CD8-positive, alpha-beta memory T cell (primary cell): Measurements from ENCODE around the gene GPATCH4. TPM values are rescaled to one million over a fixed set of nuclear protein-coding genes. Genes with fewer than 3 reads are reported as not detected.
A peak's percentile ranks its signal among the peaks of the same experiment; 100 is the strongest.
"Not testable (repeated sequence)": the region's sequence is repeated elsewhere in the genome, so short reads cannot be mapped to it uniquely, and the experiment has no call there.

Experiments used
- CTCF ChIA-PET: fragments of 350-600 bp; sonication (Branson Sonifier 250); formaldehyde crosslinking; loops from one replicate; lab custom pipeline; 2021; ENCODE audit warnings: antibody characterized with exemption; lab: Charles Lee
- POLR2A ChIA-PET: fragments of 350-600 bp; sonication (Branson Sonifier 250); formaldehyde crosslinking; loops from one replicate; lab custom pipeline; 2021; ENCODE audit warnings: antibody characterized with exemption; lab: Charles Lee
- DNase-seq, 5 donors: peaks; one replicate each; pipeline versions ENCODE4 v3.0.0 to v3.0.0-alpha.2; 2020 to 2022; ENCODE audit warnings: mixed read lengths in 1 of 5
- H3K27ac ChIP-seq: one replicate; pipeline ENCODE4 v1.7.0; 2013; ENCODE audit warnings: low read depth, mild to moderate bottlenecking, low read length, moderate library complexity
- H3K27me3 ChIP-seq: 2 replicates; pipeline ENCODE4 v1.7.0; 2013; ENCODE audit warnings: low read length, mild to moderate bottlenecking; ENCODE audit not compliant: insufficient read depth, poor library complexity, severe bottlenecking
- H3K36me3 ChIP-seq: 2 replicates; pipeline ENCODE4 v1.7.0; 2013; ENCODE audit warnings: mild to moderate bottlenecking, low read length, moderate library complexity; ENCODE audit not compliant: insufficient read depth
- H3K4me1 ChIP-seq: 2 replicates; pipeline ENCODE4 v1.7.0; 2013; ENCODE audit warnings: mild to moderate bottlenecking, low read length, moderate library complexity; ENCODE audit not compliant: insufficient read depth
- H3K4me3 ChIP-seq: 2 replicates; pipeline ENCODE4 v1.7.0; 2013; ENCODE audit warnings: mild to moderate bottlenecking, low read length
- H3K9me3 ChIP-seq: 2 replicates; pipeline ENCODE4 v1.7.0; 2013; ENCODE audit warnings: mild to moderate bottlenecking, low read length
- H3K27ac Mint-ChIP-seq, 8 donors: one replicate each; pipeline ENCODE4 v1.8.0; 2020 to 2021; ENCODE audit warnings: mixed read lengths in 8 of 8, mild to moderate bottlenecking in 6 of 8, inconsistent platforms in 3 of 8, moderate library complexity in 3 of 8
- H3K27me3 Mint-ChIP-seq, 2 donors: one replicate each; pipeline ENCODE4 v1.8.0; 2020 to 2021; ENCODE audit warnings: mixed read lengths in 2 of 2, mild to moderate bottlenecking in 1 of 2, moderate library complexity in 1 of 2
- H3K36me3 Mint-ChIP-seq, 3 donors: one replicate each; pipeline ENCODE4 v1.8.0; 2020 to 2021; ENCODE audit warnings: mixed read lengths in 3 of 3, inconsistent platforms in 1 of 3, mild to moderate bottlenecking in 1 of 3
- H3K4me1 Mint-ChIP-seq, 3 donors: one replicate each; pipeline ENCODE4 v1.8.0; 2020 to 2021; ENCODE audit warnings: mixed read lengths in 3 of 3, inconsistent platforms in 1 of 3, mild to moderate bottlenecking in 1 of 3
- H3K4me3 Mint-ChIP-seq, 7 donors: one replicate each; pipeline ENCODE4 v1.8.0; 2020 to 2021; ENCODE audit warnings: mixed read lengths in 7 of 7, mild to moderate bottlenecking in 6 of 7, moderate library complexity in 4 of 7, inconsistent platforms in 2 of 7
- H3K9me3 Mint-ChIP-seq, 5 donors: one replicate each; pipeline ENCODE4 v1.8.0; 2020 to 2022; ENCODE audit warnings: mixed read lengths in 5 of 5, mild to moderate bottlenecking in 3 of 5, moderate library complexity in 2 of 5, inconsistent platforms in 1 of 5
- polyA plus RNA-seq: library from polyadenylated mRNA; unstranded; fragments of 300-500 nt; fragmentation: Illumina TruSeq; gene quantifications from one replicate; pipeline ENCODE4 v1.2.3, GENCODE V29; 2021
- total RNA-seq, 2 experiments: library from RNA; stranded (reverse); gene quantifications; one replicate each; pipeline ENCODE4 v1.2.3, GENCODE V29; 2021

The GPATCH4 gene
- total and polyA plus RNA-seq, 3 experiments from 2014 or later, result 58.7 to 131 (median 123) TPM

- H3K27me3 ChIP-seq, result peaks cover 17% of the 10 kb centered on the region
- Mint-ChIP-seq H3K4me1 (peaks cover 0 to 4% (median 3%) of the 10 kb centered on the region in 3 donors), H3K36me3 (no peaks in the 10 kb centered on the region), H3K27ac (no peak within 1 kb of the TSS), H3K4me3 (no peak within 1 kb of the TSS), H3K9me3 (no peaks in the 10 kb centered on the region), H3K27me3 (peaks cover 39 to 60% of the 10 kb centered on the region in 2 donors)
- H3K9me3 ChIP-seq, result no peaks in the 10 kb centered on the region
- H3K4me1 ChIP-seq, result peaks cover 2% of the 10 kb centered on the region
- H3K4me3 ChIP-seq, result no peak within 1 kb of the TSS
- CTCF ChIA-PET, result no interaction called here
- no peak within 1 kb of the TSS for H3K27ac ChIP-seq
- POLR2A ChIA-PET, result no interaction called here
- DNase-seq, result no peak
- no peaks in the 10 kb centered on the region for H3K36me3 ChIP-seq
Observed at GRCh38 chr1:156618853-156619581, 17.7 kb upstream of the GPATCH4 start, which contains the start of gene HAPLN2. TSS of gene HAPLN2 (plus strand) at chr1:156619415. CDS start at chr1:156623491, 4,076 bp downstream.

- no peak for DNase-seq
- Mint-ChIP-seq H3K9me3 (no peaks in the 10 kb centered on the region), H3K4me1 (no peaks in the 10 kb centered on the region), H3K4me3 (no peak overlapping the region), H3K27ac (no peak overlapping the region), H3K27me3 (peaks cover 26 to 59% of the 10 kb centered on the region in 2 donors), H3K36me3 (no peaks in the 10 kb centered on the region)
- ChIA-PET POLR2A (no interaction called here), CTCF (interaction anchor here (1.1 to 7.4 kb wide), 3 partner anchors 9 to 43 kb away, joined by 4 to 39 read pairs (median 5); no protein-coding TSS in a partner anchor)
- Histone ChIP-seq H3K27ac (no peak overlapping the region), H3K36me3 (no peaks in the 10 kb centered on the region), H3K4me3 (no peak overlapping the region), H3K27me3 (peaks cover 7% of the 10 kb centered on the region), H3K4me1 (no peaks in the 10 kb centered on the region), H3K9me3 (no peaks in the 10 kb centered on the region)
Observed at GRCh38 chr1:156616463-156616862, 15.2 kb upstream of the GPATCH4 start.

GRCh38 chr1:156615946-156616345 is 14.7 kb upstream of the GPATCH4 start:
- Histone ChIP-seq H3K27ac (no peak overlapping the region), H3K36me3 (no peaks in the 10 kb centered on the region), H3K27me3 (peaks cover 7% of the 10 kb centered on the region), H3K4me3 (no peak overlapping the region), H3K4me1 (no peaks in the 10 kb centered on the region), H3K9me3 (no peaks in the 10 kb centered on the region)
- no peak for DNase-seq
- Mint-ChIP-seq H3K4me3 (no peak overlapping the region), H3K27ac (no peak overlapping the region), H3K27me3 (peaks cover 26 to 59% of the 10 kb centered on the region in 2 donors), H3K36me3 (no peaks in the 10 kb centered on the region), H3K9me3 (no peaks in the 10 kb centered on the region), H3K4me1 (no peaks in the 10 kb centered on the region)
- ChIA-PET CTCF (interaction anchor here (7.4 kb wide), 1 partner anchor 10 kb away, joined by 39 read pairs; no protein-coding TSS in a partner anchor), POLR2A (no interaction called here)

- H3K27ac ChIP-seq, result no peak overlapping the region
- H3K36me3 ChIP-seq, result no peaks in the 10 kb centered on the region
- DNase-seq, result no peak
- CTCF ChIA-PET, result interaction anchor here (0.8 to 7.4 kb wide), 7 partner anchors 9 to 227 kb away, joined by 3 to 39 read pairs (median 4); partner anchors contain the start of gene NAXE
- no peak overlapping the region for H3K27ac Mint-ChIP-seq
- POLR2A ChIA-PET, result no interaction called here
- H3K27me3 ChIP-seq, result no peaks in the 10 kb centered on the region
- H3K4me3 Mint-ChIP-seq, result no peak overlapping the region
- no peaks in the 10 kb centered on the region for H3K36me3 Mint-ChIP-seq
- no peak overlapping the region for H3K4me3 ChIP-seq
- peaks cover 6 to 15% (median 9%) of the 10 kb centered on the region in 3 donors for H3K4me1 Mint-ChIP-seq
- no peaks in the 10 kb centered on the region for H3K9me3 Mint-ChIP-seq
- H3K27me3 Mint-ChIP-seq, result peaks cover 17 to 45% of the 10 kb centered on the region in 2 donors
- H3K4me1 ChIP-seq, result peaks cover 10% of the 10 kb centered on the region
- H3K9me3 ChIP-seq, result no peaks in the 10 kb centered on the region
Observed at GRCh38 chr1:156612666-156613065, 11.4 kb upstream of the GPATCH4 start.

- H3K9me3 ChIP-seq, H3K36me3 ChIP-seq, H3K36me3 Mint-ChIP-seq, H3K9me3 Mint-ChIP-seq, H3K27ac ChIP-seq, H3K4me3 ChIP-seq, H3K4me3 Mint-ChIP-seq, H3K27ac Mint-ChIP-seq, POLR2A ChIA-PET, DNase-seq, H3K27me3 ChIP-seq, H3K4me1 ChIP-seq: not testable (repeated sequence)
- Mint-ChIP-seq H3K4me1 (peaks cover 6 to 15% (median 9%) of the 10 kb centered on the region in 3 donors), H3K27me3 (peaks cover 5 to 29% of the 10 kb centered on the region in 2 donors)
- CTCF ChIA-PET, result interaction anchor here (0.6 to 0.9 kb wide), 2 partner anchors 130 to 375 kb away, joined by 3 read pairs; no protein-coding TSS in a partner anchor
Observed at GRCh38 chr1:156610072-156610471, 8.8 kb upstream of the GPATCH4 start.

GRCh38 chr1:156608981-156609380 is 7.7 kb upstream of the GPATCH4 start:
- Histone ChIP-seq H3K27me3 (no peaks in the 10 kb centered on the region), H3K4me3 (no peak overlapping the region), H3K9me3 (no peaks in the 10 kb centered on the region), H3K27ac (no peak overlapping the region), H3K36me3 (no peaks in the 10 kb centered on the region), H3K4me1 (peaks cover 10% of the 10 kb centered on the region)
- DNase-seq, result peak in 4 of 5 donors; percentile 39 to 74 (median 47)
- H3K36me3 Mint-ChIP-seq, result peaks cover 0 to 2% (median 0%) of the 10 kb centered on the region in 3 donors
- ChIA-PET CTCF (interaction anchor here (0.6 to 1.8 kb wide), 25 partner anchors 11 to 223 kb away, joined by 3 to 20 read pairs (median 6); partner anchors contain the start of genes MEF2D, MRPL24, NAXE and TTC24), POLR2A (interaction anchor here (1.3 kb wide), 2 partner anchors 27 to 129 kb away, joined by 3 to 5 read pairs; no protein-coding TSS in a partner anchor)
- no peak overlapping the region for H3K4me3 Mint-ChIP-seq
- no peak overlapping the region for H3K27ac Mint-ChIP-seq
- H3K9me3 Mint-ChIP-seq, result no peaks in the 10 kb centered on the region
- H3K27me3 Mint-ChIP-seq, result peaks cover 5 to 26% of the 10 kb centered on the region in 2 donors
- peaks cover 6 to 15% (median 9%) of the 10 kb centered on the region in 3 donors for H3K4me1 Mint-ChIP-seq

GRCh38 chr1:156608036-156608674 is 6.9 kb upstream of the GPATCH4 start:
- Histone ChIP-seq H3K36me3 (no peaks in the 10 kb centered on the region), H3K4me3 (no peak overlapping the region), H3K4me1 (peaks cover 10% of the 10 kb centered on the region), H3K27me3 (no peaks in the 10 kb centered on the region), H3K9me3 (no peaks in the 10 kb centered on the region), H3K27ac (no peak overlapping the region)
- peak; percentile 32 to 73 (median 62) for DNase-seq
- Mint-ChIP-seq H3K4me1 (peaks cover 6 to 15% (median 9%) of the 10 kb centered on the region in 3 donors), H3K36me3 (peaks cover 0 to 2% (median 0%) of the 10 kb centered on the region in 3 donors), H3K9me3 (no peaks in the 10 kb centered on the region), H3K27me3 (peaks cover 5 to 26% of the 10 kb centered on the region in 2 donors), H3K4me3 (peak overlapping the region in 2 of 7 donors; percentile 25 to 41), H3K27ac (no peak overlapping the region)
- CTCF ChIA-PET, result interaction anchor here (0.7 to 1.8 kb wide), 25 partner anchors 10 to 222 kb away, joined by 3 to 20 read pairs (median 6); partner anchors contain the start of genes MEF2D, MRPL24, NAXE and TTC24
- POLR2A ChIA-PET, result interaction anchor here (0.6 to 1.3 kb wide), 3 partner anchors 26 to 159 kb away, joined by 3 to 5 read pairs (median 3); partner anchors contain the start of gene PRCC
